ENCODE measurements around the gene ATG101. TPM values are rescaled to one million over a fixed set of nuclear protein-coding genes. Genes with fewer than 3 reads are reported as not detected.

ATG101 gene
- polyA plus RNA-seq, 2 donors: 16.3 to 43.0 TPM

GRCh38 chr12:52078276-52078675 lies 8.5 kb downstream of the ATG101 start:
- Histone ChIP-seq H3K27me3 (ENCODE audit: control insufficient read depth in 1 of 2, insufficient read depth in 2 of 2, low read length in 2 of 2) (no peaks in the 10 kb centered on the region), H3K4me1 (ENCODE audit: control insufficient read depth in 2 of 2, insufficient read depth in 2 of 2, low read length in 1 of 2) (peaks cover 0 to 4% of the 10 kb centered on the region in 2 donors), H3K9me3 (ENCODE audit: control insufficient read depth in 2 of 2, insufficient read depth in 1 of 2, low read depth in 1 of 2, low read length in 1 of 2) (no peaks in the 10 kb centered on the region), H3K36me3 (ENCODE audit: control insufficient read depth in 2 of 2, insufficient read depth in 2 of 2, low read length in 1 of 2) (peaks cover 4 to 42% of the 10 kb centered on the region in 2 donors), H3K4me3 (ENCODE audit: low read depth in 1 of 2, low read length in 2 of 2) (no peak overlapping the region), H3K27ac (ENCODE audit: low read depth in 2 of 2, low read length in 1 of 2) (no peak overlapping the region)
- WGBS, 2 donors: 86 to 95% methylated on average over 3 of the region's 3 CpGs

- no peak within 1 kb of the TSS for H3K4me3 ChIP-seq (ENCODE audit: low read depth in 1 of 2, low read length in 2 of 2)
- peaks cover 4 to 32% of the 10 kb centered on the region in 2 donors for H3K36me3 ChIP-seq (ENCODE audit: control insufficient read depth in 2 of 2, insufficient read depth in 2 of 2, low read length in 1 of 2)
- H3K9me3 ChIP-seq (ENCODE audit: control insufficient read depth in 2 of 2, insufficient read depth in 1 of 2, low read depth in 1 of 2, low read length in 1 of 2): no peaks in the 10 kb centered on the region
- H3K27ac ChIP-seq (ENCODE audit: low read depth in 2 of 2, low read length in 1 of 2): peak within 1 kb of the TSS in 1 of 2 donors; percentile 15
- no peaks in the 10 kb centered on the region for H3K27me3 ChIP-seq (ENCODE audit: control insufficient read depth in 1 of 2, insufficient read depth in 2 of 2, low read length in 2 of 2)
- H3K4me1 ChIP-seq (ENCODE audit: control insufficient read depth in 2 of 2, insufficient read depth in 2 of 2, low read length in 1 of 2): peaks cover 0 to 2% of the 10 kb centered on the region in 2 donors
- 73 to 79% methylated on average over 69 to 87 of the region's 87 CpGs for WGBS, 2 donors
Measured at GRCh38 chr12:52079576-52080402, 10.0 kb downstream of the ATG101 start, which contains the start of gene SMIM41. TSS of gene SMIM41 (plus strand) at chr12:52079704. CDS start at chr12:52079780, 76 bp downstream.

DNA sequence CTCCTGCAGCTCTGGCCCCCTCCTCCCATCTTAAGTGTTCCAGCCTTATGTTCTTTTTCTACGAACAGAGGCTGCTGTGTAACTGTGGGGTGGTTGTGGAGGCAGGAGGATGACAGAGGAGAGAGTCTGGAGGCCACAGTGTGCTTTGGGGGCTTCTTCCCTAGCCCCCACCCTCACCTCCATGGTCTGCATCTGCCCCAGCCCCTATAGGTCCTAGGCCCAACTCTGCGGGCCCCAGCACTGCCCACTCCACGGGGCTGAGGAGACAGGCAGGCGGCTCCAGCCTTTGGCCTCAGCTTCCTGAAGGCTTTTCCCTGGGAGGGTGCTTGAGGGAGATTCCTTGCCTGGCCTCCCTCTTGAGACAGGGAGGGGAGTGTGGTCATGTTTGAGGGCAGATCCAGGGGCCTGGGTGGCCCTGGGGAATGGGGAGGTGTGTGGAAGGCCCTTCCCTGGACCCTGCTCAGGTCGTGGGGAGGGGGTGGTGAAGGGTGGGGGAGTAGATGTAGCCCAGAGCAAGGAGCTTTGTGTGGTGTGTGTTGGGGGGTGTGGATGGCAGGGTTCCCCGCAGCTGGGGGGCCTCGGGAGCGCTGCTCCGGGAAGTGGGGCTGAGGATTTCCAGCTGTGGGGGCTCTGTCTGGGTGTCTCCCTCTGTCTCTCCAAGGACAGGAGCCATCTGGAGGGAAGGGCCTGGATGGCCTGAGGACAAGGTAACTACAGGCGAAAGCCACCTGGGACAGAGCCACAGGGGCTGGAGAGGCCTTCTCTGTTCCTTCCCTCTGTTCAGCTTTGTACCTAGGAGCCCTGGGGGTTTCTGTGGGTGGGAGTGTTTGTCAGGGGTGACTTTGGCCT lies 10.8 kb downstream of the ATG101 start:
- Histone ChIP-seq H3K36me3 (ENCODE audit: control insufficient read depth in 2 of 2, insufficient read depth in 2 of 2, low read length in 1 of 2) (peaks cover 4 to 25% of the 10 kb centered on the region in 2 donors), H3K4me3 (ENCODE audit: low read depth in 1 of 2, low read length in 2 of 2) (no peak overlapping the region), H3K4me1 (ENCODE audit: control insufficient read depth in 2 of 2, insufficient read depth in 2 of 2, low read length in 1 of 2) (peaks cover 0 to 2% of the 10 kb centered on the region in 2 donors), H3K27ac (ENCODE audit: low read depth in 2 of 2, low read length in 1 of 2) (peak overlapping the region; percentile 18), H3K27me3 (ENCODE audit: control insufficient read depth in 1 of 2, insufficient read depth in 2 of 2, low read length in 2 of 2) (no peaks in the 10 kb centered on the region), H3K9me3 (ENCODE audit: control insufficient read depth in 2 of 2, insufficient read depth in 1 of 2, low read depth in 1 of 2, low read length in 1 of 2) (no peaks in the 10 kb centered on the region)
- WGBS, 2 donors: 73 to 74% methylated on average over 10 of the region's 10 CpGs

GRCh38 chr12:52081263-52081733 lies 11.5 kb downstream of the ATG101 start:
- Histone ChIP-seq H3K27me3 (ENCODE audit: control insufficient read depth in 1 of 2, insufficient read depth in 2 of 2, low read length in 2 of 2) (no peaks in the 10 kb centered on the region), H3K4me3 (ENCODE audit: low read depth in 1 of 2, low read length in 2 of 2) (no peak overlapping the region), H3K27ac (ENCODE audit: low read depth in 2 of 2, low read length in 1 of 2) (peak overlapping the region; percentile 37 to 65), H3K4me1 (ENCODE audit: control insufficient read depth in 2 of 2, insufficient read depth in 2 of 2, low read length in 1 of 2) (peaks cover 0 to 2% of the 10 kb centered on the region in 2 donors), H3K36me3 (ENCODE audit: control insufficient read depth in 2 of 2, insufficient read depth in 2 of 2, low read length in 1 of 2) (peaks cover 4 to 25% of the 10 kb centered on the region in 2 donors), H3K9me3 (ENCODE audit: control insufficient read depth in 2 of 2, insufficient read depth in 1 of 2, low read depth in 1 of 2, low read length in 1 of 2) (no peaks in the 10 kb centered on the region)
- 34 to 46% methylated on average over 9 of the region's 9 CpGs for WGBS, 2 donors

- 51 to 53% methylated on average over 13 of the region's 13 CpGs for WGBS, 2 donors
- peaks cover 0 to 2% of the 10 kb centered on the region in 2 donors for H3K4me1 ChIP-seq (ENCODE audit: control insufficient read depth in 2 of 2, insufficient read depth in 2 of 2, low read length in 1 of 2)
- no peaks in the 10 kb centered on the region for H3K27me3 ChIP-seq (ENCODE audit: control insufficient read depth in 1 of 2, insufficient read depth in 2 of 2, low read length in 2 of 2)
- no peaks in the 10 kb centered on the region for H3K9me3 ChIP-seq (ENCODE audit: control insufficient read depth in 2 of 2, insufficient read depth in 1 of 2, low read depth in 1 of 2, low read length in 1 of 2)
- H3K4me3 ChIP-seq (ENCODE audit: low read depth in 1 of 2, low read length in 2 of 2): no peak overlapping the region
- peaks cover 0 to 18% of the 10 kb centered on the region in 2 donors for H3K36me3 ChIP-seq (ENCODE audit: control insufficient read depth in 2 of 2, insufficient read depth in 2 of 2, low read length in 1 of 2)
- peak overlapping the region; percentile 54 to 65 for H3K27ac ChIP-seq (ENCODE audit: low read depth in 2 of 2, low read length in 1 of 2)
Measured at GRCh38 chr12:52082026-52082668, 12.4 kb downstream of the ATG101 start.

DNA sequence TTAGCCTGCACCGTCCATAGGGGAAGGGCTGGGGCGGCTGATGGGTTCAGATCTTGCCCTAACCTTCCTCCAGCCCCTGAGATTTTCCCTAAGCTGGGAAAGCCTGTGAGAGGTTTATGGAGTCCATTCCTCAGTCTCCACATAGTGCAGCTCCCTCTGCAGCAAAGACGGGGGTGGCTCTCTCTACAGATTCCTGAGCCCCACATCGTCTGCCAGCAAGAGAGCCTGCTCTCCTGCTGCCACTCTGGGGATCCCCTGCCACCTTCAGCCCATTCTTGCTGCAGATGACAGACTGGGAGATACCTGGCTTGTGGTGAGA lies 12.8 kb downstream of the ATG101 start:
- Histone ChIP-seq H3K27ac (ENCODE audit: low read depth in 2 of 2, low read length in 1 of 2) (peak overlapping the region; percentile 26 to 54), H3K9me3 (ENCODE audit: control insufficient read depth in 2 of 2, insufficient read depth in 1 of 2, low read depth in 1 of 2, low read length in 1 of 2) (no peaks in the 10 kb centered on the region), H3K4me3 (ENCODE audit: low read depth in 1 of 2, low read length in 2 of 2) (no peak overlapping the region), H3K27me3 (ENCODE audit: control insufficient read depth in 1 of 2, insufficient read depth in 2 of 2, low read length in 2 of 2) (no peaks in the 10 kb centered on the region), H3K36me3 (ENCODE audit: control insufficient read depth in 2 of 2, insufficient read depth in 2 of 2, low read length in 1 of 2) (peaks cover 0 to 16% of the 10 kb centered on the region in 2 donors), H3K4me1 (ENCODE audit: control insufficient read depth in 2 of 2, insufficient read depth in 2 of 2, low read length in 1 of 2) (peaks cover 0 to 2% of the 10 kb centered on the region in 2 donors)
- WGBS, 2 donors: 57 to 63% methylated on average over 4 of the region's 4 CpGs

- WGBS, 2 donors: 39 to 44% methylated on average over 11 of the region's 11 CpGs
- peaks cover 0 to 2% of the 10 kb centered on the region in 2 donors for H3K4me1 ChIP-seq (ENCODE audit: control insufficient read depth in 2 of 2, insufficient read depth in 2 of 2, low read length in 1 of 2)
- H3K27ac ChIP-seq (ENCODE audit: low read depth in 2 of 2, low read length in 1 of 2): peak overlapping the region; percentile 26 to 54
- H3K36me3 ChIP-seq (ENCODE audit: control insufficient read depth in 2 of 2, insufficient read depth in 2 of 2, low read length in 1 of 2): peaks cover 0 to 15% of the 10 kb centered on the region in 2 donors
- H3K9me3 ChIP-seq (ENCODE audit: control insufficient read depth in 2 of 2, insufficient read depth in 1 of 2, low read depth in 1 of 2, low read length in 1 of 2): no peaks in the 10 kb centered on the region
- no peaks in the 10 kb centered on the region for H3K27me3 ChIP-seq (ENCODE audit: control insufficient read depth in 1 of 2, insufficient read depth in 2 of 2, low read length in 2 of 2)
- H3K4me3 ChIP-seq (ENCODE audit: low read depth in 1 of 2, low read length in 2 of 2): no peak overlapping the region
Measured at GRCh38 chr12:52082988-52083637, 13.3 kb downstream of the ATG101 start.

- Histone ChIP-seq H3K9me3 (ENCODE audit: control insufficient read depth in 2 of 2, insufficient read depth in 1 of 2, low read depth in 1 of 2, low read length in 1 of 2) (no peaks in the 10 kb centered on the region), H3K36me3 (ENCODE audit: control insufficient read depth in 2 of 2, insufficient read depth in 2 of 2, low read length in 1 of 2) (peaks cover 0 to 10% of the 10 kb centered on the region in 2 donors), H3K4me1 (ENCODE audit: control insufficient read depth in 2 of 2, insufficient read depth in 2 of 2, low read length in 1 of 2) (peaks cover 0 to 2% of the 10 kb centered on the region in 2 donors), H3K27ac (ENCODE audit: low read depth in 2 of 2, low read length in 1 of 2) (no peak overlapping the region), H3K27me3 (ENCODE audit: control insufficient read depth in 1 of 2, insufficient read depth in 2 of 2, low read length in 2 of 2) (no peaks in the 10 kb centered on the region), H3K4me3 (ENCODE audit: low read depth in 1 of 2, low read length in 2 of 2) (no peak overlapping the region)
- WGBS, 2 donors: 2 to 5% methylated on average over 2 of the region's 2 CpGs
Measured at GRCh38 chr12:52083638-52083996, 13.8 kb downstream of the ATG101 start.
